NOMO-1 treated with dmso at 0.1 percent for 144 hours (cell line): ENCODE results near the gene AKAP6.

Experiments used
- DNase-seq: peaks from one replicate; lab custom pipeline; 2025; ENCODE audit not compliant: unreplicated experiment; lab: John Stamatoyannopoulos, UW

The AKAP6 gene

DNA sequence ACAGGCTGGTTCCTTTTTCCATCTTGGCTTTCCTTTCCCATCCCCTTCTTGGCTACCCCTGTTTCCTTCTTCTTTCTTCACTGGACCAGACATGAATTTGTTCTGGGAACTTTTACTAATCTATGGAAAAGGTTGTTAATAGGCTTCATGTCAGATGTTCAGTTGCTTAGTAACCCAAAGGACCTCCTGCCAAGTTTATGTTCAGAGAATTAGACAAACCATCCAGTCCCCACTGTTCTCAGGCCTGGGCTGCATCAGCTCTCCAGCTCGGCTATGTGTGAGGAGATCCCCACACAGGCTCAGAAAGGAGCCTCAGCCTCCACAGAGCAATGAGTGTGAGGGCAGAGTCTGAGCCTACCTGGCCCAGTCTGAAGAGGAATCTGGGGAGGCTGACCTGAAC, 78.0 kb downstream of the AKAP6 start:
- no peak for DNase-seq

- no peak for DNase-seq
Observed at GRCh38 chr14:32408018-32408417, 78.9 kb downstream of the AKAP6 start.

GRCh38 chr14:32412103-32412502, 83.0 kb downstream of the AKAP6 start:
- DNase-seq = no peak

DNA sequence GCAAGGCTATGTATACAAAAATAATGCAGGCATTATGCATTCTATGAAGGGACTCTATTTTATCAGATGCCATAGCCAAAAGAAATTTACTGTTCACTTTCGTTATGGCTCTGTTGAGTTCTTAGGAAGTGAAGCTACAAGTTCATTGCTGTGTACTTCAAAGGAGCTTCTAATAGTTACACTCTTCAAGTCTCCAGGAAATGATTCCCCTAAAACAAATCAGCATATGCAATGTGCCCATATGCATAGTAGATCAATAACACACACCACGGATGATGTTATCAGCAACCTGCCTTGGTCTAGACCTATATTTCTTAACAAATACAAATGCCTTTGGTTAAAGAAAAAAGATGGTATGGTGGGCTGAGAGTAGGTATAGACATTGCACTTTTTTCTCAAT, 83.4 kb downstream of the AKAP6 start:
- DNase-seq = no peak

- DNase-seq = no peak
Observed at GRCh38 chr14:32413967-32414640, 85.0 kb downstream of the AKAP6 start.

DNA sequence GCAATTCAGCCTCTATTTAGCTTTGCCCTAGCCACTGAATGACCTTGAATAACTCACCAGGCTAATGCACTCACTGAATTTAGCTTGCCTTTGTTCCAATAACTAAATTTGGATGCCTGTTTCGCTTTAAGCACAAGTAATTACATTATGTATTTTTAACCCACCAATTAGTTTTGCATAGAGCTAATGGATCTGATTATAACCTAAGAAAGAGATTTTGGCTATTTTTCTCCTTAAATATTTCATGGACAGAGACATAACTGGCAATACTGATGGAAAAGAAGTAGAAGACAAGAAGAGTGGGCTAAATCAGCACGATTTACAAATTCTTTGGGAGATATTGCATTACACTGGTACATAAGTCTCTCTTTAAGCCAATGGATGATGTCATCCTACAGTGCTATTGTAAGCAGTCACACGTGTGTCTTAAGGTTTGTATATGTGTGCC, 85.7 kb downstream of the AKAP6 start:
- no peak for DNase-seq

GRCh38 chr14:32417956-32418552, 89.0 kb downstream of the AKAP6 start:
- no peak for DNase-seq

- DNase-seq = no peak
Observed at GRCh38 chr14:32419429-32419828, 90.3 kb downstream of the AKAP6 start.

DNA sequence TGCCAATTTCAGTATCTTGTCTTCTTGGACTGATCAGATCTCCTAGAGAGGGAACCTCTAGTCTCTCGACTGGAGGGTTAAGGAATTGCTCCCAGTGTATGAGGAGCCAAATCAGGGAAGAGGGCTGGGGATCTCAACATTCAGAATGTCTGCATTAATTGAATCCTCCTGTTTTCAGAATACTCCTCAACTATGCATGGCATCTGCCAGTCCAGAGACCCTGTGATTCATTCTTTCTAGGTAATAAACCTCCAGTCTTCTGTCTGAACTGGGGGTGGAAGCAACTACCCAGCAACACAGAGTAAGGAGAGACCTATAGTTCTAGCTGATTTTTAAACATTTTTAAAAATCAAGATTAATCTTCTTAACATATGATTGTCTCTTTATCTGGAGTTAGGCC, 92.7 kb downstream of the AKAP6 start:
- no peak for DNase-seq

- DNase-seq = no peak
Observed at GRCh38 chr14:32422440-32422839, 93.3 kb downstream of the AKAP6 start.

DNA sequence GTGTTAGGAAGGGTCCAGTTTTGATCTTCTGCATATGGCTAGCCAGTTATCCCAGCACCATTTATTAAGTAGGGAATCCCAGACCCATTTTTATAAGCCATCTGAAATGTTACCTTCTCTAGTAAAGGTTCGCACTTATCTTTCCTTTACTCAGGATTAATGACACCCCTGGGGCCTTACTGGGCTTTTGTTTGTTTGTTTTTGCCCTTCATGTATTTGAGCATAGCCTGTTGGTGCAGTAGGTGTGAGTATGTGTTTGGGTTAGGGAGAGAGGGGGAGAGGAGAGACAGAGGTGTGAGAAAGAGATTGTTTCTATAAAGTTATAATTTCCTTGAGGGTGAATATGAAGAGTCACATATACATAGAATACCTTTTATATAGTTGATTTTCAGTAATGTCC, 96.9 kb downstream of the AKAP6 start:
- DNase-seq = no peak

- no peak for DNase-seq
Observed at GRCh38 chr14:32426586-32427388, 97.7 kb downstream of the AKAP6 start.

- DNase-seq = no peak
Observed at GRCh38 chr14:32427726-32428528, 98.8 kb downstream of the AKAP6 start.

DNA sequence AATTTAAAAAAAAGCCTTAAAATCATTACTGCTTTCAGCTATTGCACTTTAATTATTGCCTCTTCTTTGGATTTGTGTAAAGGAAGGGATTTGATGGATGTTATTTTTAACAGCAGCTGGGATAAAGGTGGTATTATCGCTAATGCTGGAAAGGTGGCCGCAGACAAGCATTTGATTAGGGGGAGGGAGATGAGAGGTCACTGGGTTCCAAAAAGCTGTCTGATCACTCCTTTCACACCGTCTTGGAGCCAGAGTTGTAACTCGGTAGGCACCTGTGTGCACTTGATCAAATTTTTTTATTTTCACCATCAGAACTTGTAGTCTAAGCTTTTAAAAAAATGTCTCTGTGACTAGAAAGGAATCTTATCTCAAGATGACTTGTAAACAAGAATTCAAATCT, 99.8 kb downstream of the AKAP6 start:
- DNase-seq = no peak

GRCh38 chr14:32430326-32430725, 101.2 kb downstream of the AKAP6 start:
- DNase-seq = no peak

- DNase-seq = no peak
Observed at GRCh38 chr14:32432813-32433538, 103.9 kb downstream of the AKAP6 start.

- DNase-seq = no peak
Observed at GRCh38 chr14:32434180-32434579, 105.1 kb downstream of the AKAP6 start.

DNA sequence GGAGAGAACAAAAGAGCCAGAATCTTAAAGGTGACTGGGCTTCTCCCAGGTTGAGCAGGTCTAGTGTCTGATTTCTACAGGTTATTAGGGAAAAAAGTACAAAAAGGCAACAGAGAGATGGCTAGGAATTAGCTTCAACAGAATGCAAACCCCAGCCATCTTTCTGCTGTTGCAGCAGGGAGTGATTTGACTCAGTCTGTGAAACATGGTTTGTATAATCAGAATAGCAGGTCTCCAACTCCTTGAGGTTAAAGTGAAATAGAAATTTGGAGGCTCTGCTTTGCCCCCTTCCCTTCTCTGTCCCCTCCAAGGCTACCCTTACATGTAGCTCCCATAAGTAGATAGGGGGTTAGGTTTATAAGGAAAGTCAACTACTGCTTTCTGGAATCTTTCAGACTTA, 105.8 kb downstream of the AKAP6 start:
- no peak for DNase-seq

GRCh38 chr14:32435411-32435810, 106.3 kb downstream of the AKAP6 start:
- no peak for DNase-seq

- no peak for DNase-seq
Observed at GRCh38 chr14:32436993-32437392, 107.9 kb downstream of the AKAP6 start.

GRCh38 chr14:32438517-32438916, 109.4 kb downstream of the AKAP6 start:
- DNase-seq = no peak
